ENCODE measurements around the gene CHST8. TPM values are rescaled to one million over a fixed set of nuclear protein-coding genes. Genes with fewer than 3 reads are reported as not detected.

CHST8 gene
- polyA plus RNA-seq, 2 of the 4 experiments (the other 2 are of a cell fraction), result not detected

DNA sequence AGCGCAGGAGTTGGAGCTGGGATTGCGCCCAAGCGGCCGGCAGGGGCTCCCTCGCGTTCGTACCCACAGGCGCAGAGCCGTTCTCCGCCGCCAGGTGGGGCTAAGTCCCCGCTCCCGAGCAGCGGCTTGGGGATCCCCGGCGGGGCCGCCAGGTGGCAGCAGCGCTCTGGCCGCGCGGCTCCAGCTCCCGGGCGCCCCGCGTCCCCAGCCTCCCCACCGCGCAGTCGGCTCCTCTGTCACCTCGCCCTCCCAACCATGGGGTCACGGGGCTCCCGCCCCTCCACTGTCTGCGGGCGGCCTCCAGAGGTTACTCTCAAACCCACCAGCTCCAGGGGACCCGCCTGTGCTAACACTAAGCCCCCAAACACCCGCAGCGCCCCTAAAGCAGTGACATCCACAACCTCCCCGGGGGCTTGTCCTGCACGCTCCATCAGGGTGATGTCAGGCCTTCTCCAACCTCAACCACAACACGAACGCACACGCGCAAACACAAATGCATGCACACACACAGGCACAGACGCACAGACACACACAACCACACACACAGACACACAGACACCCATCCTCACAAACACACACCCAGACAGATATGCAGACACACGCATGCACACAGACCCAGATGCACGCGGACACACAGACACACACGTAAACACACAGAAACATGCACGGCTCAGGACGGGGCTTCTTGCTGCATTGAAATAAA lies 156.5 kb downstream of the CHST8 start (continued):
- TF ChIP-seq, protein P1, sequence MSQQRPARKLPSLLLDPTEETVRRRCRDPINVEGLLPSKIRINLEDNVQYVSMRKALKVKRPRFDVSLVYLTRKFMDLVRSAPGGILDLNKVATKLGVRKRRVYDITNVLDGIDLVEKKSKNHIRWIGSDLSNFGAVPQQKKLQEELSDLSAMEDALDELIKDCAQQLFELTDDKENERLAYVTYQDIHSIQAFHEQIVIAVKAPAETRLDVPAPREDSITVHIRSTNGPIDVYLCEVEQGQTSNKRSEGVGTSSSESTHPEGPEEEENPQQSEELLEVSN (IDR thresholded peaks at IDR 0.05; ENCODE audit: borderline replicate concordance, low read depth), result no peak
- TF ChIP-seq CEBPB (IDR thresholded peaks at IDR 0.05) (no peak), RCOR1 (IDR thresholded peaks at IDR 0.05; ENCODE audit: low read depth, low read length) (no peak), CBX2 (IDR thresholded peaks at IDR 0.05; ENCODE audit: borderline replicate concordance, low read depth) (no peak), TP53 (CRISPR knock-in tag; IDR thresholded peaks at IDR 0.05) (no peak), POLR2AphosphoS2 (conservative IDR thresholded peaks at IDR 0.05; ENCODE audit: low read length) (no peak), RARB (CRISPR knock-in tag; IDR thresholded peaks at IDR 0.05) (no peak), PHF8 (IDR thresholded peaks at IDR 0.05; ENCODE audit: borderline replicate concordance, low read depth) (no peak), EHMT2 (IDR thresholded peaks at IDR 0.05; ENCODE audit: low read depth) (no peak), ZC3H11A (IDR thresholded peaks at IDR 0.05) (no peak), RFX5 (IDR thresholded peaks at IDR 0.05) (no peak), MAZ (IDR thresholded peaks at IDR 0.05; ENCODE audit: borderline replicate concordance, low read depth, low read length) (no peak), ZSCAN20 (CRISPR knock-in tag; IDR thresholded peaks at IDR 0.05) (no peak), CHD4 (IDR thresholded peaks at IDR 0.05; ENCODE audit: borderline replicate concordance) (no peak), POLR2A (IDR thresholded peaks at IDR 0.05; ENCODE audit: low read length) (no peak), HEYL (CRISPR knock-in tag; IDR thresholded peaks at IDR 0.05) (no peak), GATA3 (IDR thresholded peaks at IDR 0.05; ENCODE audit: borderline replicate concordance) (peak; percentile 50; the same call in 1 of the 2 replicates), FOXS1 (CRISPR knock-in tag; IDR thresholded peaks at IDR 0.05) (no peak), TFCP2L1 (CRISPR knock-in tag; IDR thresholded peaks at IDR 0.05) (no peak), CBX8 (IDR thresholded peaks at IDR 0.05) (no peak), KDM1A (IDR thresholded peaks at IDR 0.05; ENCODE audit: low read depth) (no peak), MAFK (IDR thresholded peaks at IDR 0.05; ENCODE audit: partially characterized antibody) (no peak)
- TF ChIP-seq, protein P2, sequence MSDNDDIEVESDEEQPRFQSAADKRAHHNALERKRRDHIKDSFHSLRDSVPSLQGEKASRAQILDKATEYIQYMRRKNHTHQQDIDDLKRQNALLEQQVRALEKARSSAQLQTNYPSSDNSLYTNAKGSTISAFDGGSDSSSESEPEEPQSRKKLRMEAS (IDR thresholded peaks at IDR 0.05), result peak; percentile 71; the same call in 1 of the 2 replicates
- TF ChIP-seq, protein P3, sequence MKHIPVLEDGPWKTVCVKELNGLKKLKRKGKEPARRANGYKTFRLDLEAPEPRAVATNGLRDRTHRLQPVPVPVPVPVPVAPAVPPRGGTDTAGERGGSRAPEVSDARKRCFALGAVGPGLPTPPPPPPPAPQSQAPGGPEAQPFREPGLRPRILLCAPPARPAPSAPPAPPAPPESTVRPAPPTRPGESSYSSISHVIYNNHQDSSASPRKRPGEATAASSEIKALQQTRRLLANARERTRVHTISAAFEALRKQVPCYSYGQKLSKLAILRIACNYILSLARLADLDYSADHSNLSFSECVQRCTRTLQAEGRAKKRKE (CRISPR knock-in tag; IDR thresholded peaks at IDR 0.05; ENCODE audit: low read depth), result no peak
- TF ChIP-seq, protein P4, sequence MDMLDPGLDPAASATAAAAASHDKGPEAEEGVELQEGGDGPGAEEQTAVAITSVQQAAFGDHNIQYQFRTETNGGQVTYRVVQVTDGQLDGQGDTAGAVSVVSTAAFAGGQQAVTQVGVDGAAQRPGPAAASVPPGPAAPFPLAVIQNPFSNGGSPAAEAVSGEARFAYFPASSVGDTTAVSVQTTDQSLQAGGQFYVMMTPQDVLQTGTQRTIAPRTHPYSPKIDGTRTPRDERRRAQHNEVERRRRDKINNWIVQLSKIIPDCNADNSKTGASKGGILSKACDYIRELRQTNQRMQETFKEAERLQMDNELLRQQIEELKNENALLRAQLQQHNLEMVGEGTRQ (IDR thresholded peaks at IDR 0.05), result no peak
- TF ChIP-seq, protein P5, sequence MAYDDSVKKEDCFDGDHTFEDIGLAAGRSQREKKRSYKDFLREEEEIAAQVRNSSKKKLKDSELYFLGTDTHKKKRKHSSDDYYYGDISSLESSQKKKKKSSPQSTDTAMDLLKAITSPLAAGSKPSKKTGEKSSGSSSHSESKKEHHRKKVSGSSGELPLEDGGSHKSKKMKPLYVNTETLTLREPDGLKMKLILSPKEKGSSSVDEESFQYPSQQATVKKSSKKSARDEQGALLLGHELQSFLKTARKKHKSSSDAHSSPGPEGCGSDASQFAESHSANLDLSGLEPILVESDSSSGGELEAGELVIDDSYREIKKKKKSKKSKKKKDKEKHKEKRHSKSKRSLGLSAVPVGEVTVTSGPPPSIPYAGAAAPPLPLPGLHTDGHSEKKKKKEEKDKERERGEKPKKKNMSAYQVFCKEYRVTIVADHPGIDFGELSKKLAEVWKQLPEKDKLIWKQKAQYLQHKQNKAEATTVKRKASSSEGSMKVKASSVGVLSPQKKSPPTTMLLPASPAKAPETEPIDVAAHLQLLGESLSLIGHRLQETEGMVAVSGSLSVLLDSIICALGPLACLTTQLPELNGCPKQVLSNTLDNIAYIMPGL (CRISPR knock-in tag; IDR thresholded peaks at IDR 0.05; ENCODE audit: borderline replicate concordance), result peak; percentile 69; the same call in 1 of the 2 replicates
